ENCODE data around the gene PACS2. TPM values are rescaled to one million over a fixed set of nuclear protein-coding genes. Genes with fewer than 3 reads are reported as not detected.

Gene PACS2
- total and polyA plus RNA-seq, 2 of the 4 experiments (the other 2 are of a cell fraction), result 15.6 to 32.2 TPM

DNA sequence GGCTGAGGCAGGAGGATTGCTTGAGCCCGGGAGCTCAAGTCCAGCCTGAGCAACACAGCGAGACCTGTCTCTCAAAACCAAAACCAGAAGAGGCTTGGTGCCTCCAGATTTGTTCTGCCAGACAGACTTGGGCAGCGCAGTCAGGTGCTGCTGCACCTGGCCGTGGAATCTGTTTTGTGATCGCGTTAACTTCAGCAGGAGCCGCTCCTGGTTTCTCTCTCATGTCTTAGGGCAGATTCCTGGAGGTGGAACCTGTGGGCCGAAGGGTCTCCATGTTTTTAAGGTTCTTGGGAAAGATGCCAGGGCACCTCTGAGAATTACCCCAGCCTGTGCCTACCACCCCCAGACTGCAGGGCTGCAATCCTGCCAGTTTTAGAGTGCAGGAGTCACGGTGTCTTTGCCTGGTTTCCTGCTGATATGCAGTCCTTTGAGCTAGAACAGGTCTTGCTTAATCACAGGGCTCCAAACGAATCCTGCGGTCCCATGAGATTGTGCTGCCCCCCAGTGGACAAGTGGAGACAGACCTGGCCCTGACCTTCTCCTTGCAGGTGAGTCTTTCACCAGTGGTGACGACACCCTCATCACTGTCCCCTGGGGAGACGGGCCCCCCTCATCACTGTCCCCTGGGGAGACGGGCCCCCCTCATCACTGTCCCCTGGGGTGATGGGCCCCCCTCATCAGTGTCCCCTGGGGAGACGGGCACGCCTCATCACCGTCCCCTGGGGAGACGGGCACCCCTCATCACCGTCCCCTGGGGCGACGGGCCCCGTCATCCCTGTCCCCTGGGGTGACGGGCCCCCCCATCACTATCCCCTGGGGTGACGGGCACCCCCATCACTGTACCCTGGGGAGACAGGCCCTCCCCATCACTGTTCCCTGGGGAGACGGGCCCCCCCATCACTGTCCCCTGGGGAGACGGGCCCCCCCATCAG lies 37.6 kb downstream of the PACS2 start:
- Histone ChIP-seq H4K8ac (ENCODE audit: low read depth in 2 of 2, low read length in 2 of 2) (no peak overlapping the region), H3K36me3 (ENCODE audit: control insufficient read depth, insufficient read depth, low read length) (peaks cover 4% of the 10 kb centered on the region), H4K20me1 (ENCODE audit: insufficient read depth, low read length) (peaks cover 6% of the 10 kb centered on the region), H2BK20ac (ENCODE audit: low read depth, low read length) (no peak overlapping the region), H2AK9ac (replicated peaks; ENCODE audit: low read depth, low read length, poor library complexity) (peak overlapping the region; percentile 56), H4K91ac (ENCODE audit: insufficient read depth, low read depth, low read length) (no peak overlapping the region), H3K9ac (ENCODE audit: low read depth, low read length) (no peak overlapping the region), H3K9me3 (ENCODE audit: control insufficient read depth, insufficient read depth, low read length) (no peaks in the 10 kb centered on the region), H3K79me1 (ENCODE audit: low read depth in 1 of 2, low read length in 2 of 2) (peaks cover 0 to 12% of the 10 kb centered on the region in 2 experiments; a peak in 2 of 4 replicates), H2AK5ac (ENCODE audit: low read depth, low read length) (no peak overlapping the region), H3K4ac (ENCODE audit: low read depth, low read length) (no peak overlapping the region), H2BK15ac (ENCODE audit: low read depth, low read length) (no peak overlapping the region), H2AFZ (replicated peaks; ENCODE audit: low read length, poor library complexity) (peak overlapping the region; percentile 73), H3K9me1 (ENCODE audit: insufficient read depth, low read length) (no peaks in the 10 kb centered on the region), H3K4me1 (ENCODE audit: control insufficient read depth, insufficient read depth, low read length) (peaks cover 2% of the 10 kb centered on the region; the same call in 1 of the 2 replicates), H3K4me2 (ENCODE audit: low read depth, low read length) (no peak overlapping the region), H3K27me3 (ENCODE audit: control insufficient read depth, insufficient read depth, low read length) (no peaks in the 10 kb centered on the region), H4K5ac (ENCODE audit: low read depth, low read length) (no peak overlapping the region), H3K56ac (ENCODE audit: extremely low read depth, insufficient read depth, low read length) (no peak overlapping the region), H3K14ac (replicated peaks; ENCODE audit: low read depth, low read length) (no peak overlapping the region), H3K4me3 (ENCODE audit: insufficient read depth, low read depth, low read length) (no peak overlapping the region), H2BK120ac (ENCODE audit: low read depth, low read length) (no peak overlapping the region), H3K18ac (ENCODE audit: low read depth, low read length) (no peak overlapping the region), H3K27ac (ENCODE audit: insufficient read depth, low read length) (no peak overlapping the region), H3K23ac (ENCODE audit: low read depth, low read length) (no peak overlapping the region), H2BK5ac (ENCODE audit: low read depth, low read length, poor library complexity, severe bottlenecking) (no peak overlapping the region)
- in situ Hi-C loops (cut with MboI; ENCODE audit: low sequenced_read_pairs) (loop anchor here (10.0 kb wide), 1 partner anchor 257 kb away; no protein-coding TSS in a partner anchor), dilution Hi-C loops (cut with HindIII; ENCODE audit: low sequenced_read_pairs, unreplicated experiment) (no loop called here), intact Hi-C loops (cut with micrococcal nuclease) (loop anchor here (1.0 to 5.0 kb wide), 2 partner anchors 70 to 149 kb away; no protein-coding TSS in a partner anchor)
- BruUV-seq (replicated peaks), result no TSS peak
- DNase-seq, result peak; percentile 85
- WGBS, 2 experiments (ENCODE audit: extremely low coverage in 2 of 2, insufficient read length in 1 of 2), result 78% methylated on average over 4 of the region's 26 CpGs; no CpG with 5 or more reads in 1 of the 2 experiments
- peak; percentile 95 for ATAC-seq (ENCODE audit: low read depth)
- ChIA-PET POLR2A (ENCODE audit: unreplicated experiment) (no interaction called here), CTCF (interaction anchor here (0.8 to 1.4 kb wide), 4 partner anchors 10 to 157 kb away, joined by 3 to 6 read pairs (median 3); no protein-coding TSS in a partner anchor)
- TF ChIP-seq MXI1 (IDR thresholded peaks at IDR 0.05; ENCODE audit: borderline replicate concordance, low read depth, low read length) (no peak), RCOR1 (IDR thresholded peaks at IDR 0.05; ENCODE audit: insufficient replicate concordance, low read length) (no peak), RAD21 (IDR thresholded peaks at IDR 0.05; ENCODE audit: low read length) (peak; percentile 97), MAZ (IDR thresholded peaks at IDR 0.05; ENCODE audit: borderline replicate concordance, low read depth, low read length) (peak; percentile 28; the same call in 1 of the 2 replicates), POLR2A (IDR thresholded peaks at IDR 0.05; ENCODE audit: low read depth, low read length) (no peak), FOS (IDR thresholded peaks at IDR 0.05; ENCODE audit: low read depth, low read length) (no peak), CEBPB (IDR thresholded peaks at IDR 0.05; ENCODE audit: low read depth, low read length) (peak; percentile 99), SMC3 (IDR thresholded peaks at IDR 0.05; ENCODE audit: low read depth, low read length) (peak; percentile 80), NFE2L2 (IDR thresholded peaks at IDR 0.05; ENCODE audit: low read depth, low read length) (no peak)
- TF ChIP-seq, protein P1, sequence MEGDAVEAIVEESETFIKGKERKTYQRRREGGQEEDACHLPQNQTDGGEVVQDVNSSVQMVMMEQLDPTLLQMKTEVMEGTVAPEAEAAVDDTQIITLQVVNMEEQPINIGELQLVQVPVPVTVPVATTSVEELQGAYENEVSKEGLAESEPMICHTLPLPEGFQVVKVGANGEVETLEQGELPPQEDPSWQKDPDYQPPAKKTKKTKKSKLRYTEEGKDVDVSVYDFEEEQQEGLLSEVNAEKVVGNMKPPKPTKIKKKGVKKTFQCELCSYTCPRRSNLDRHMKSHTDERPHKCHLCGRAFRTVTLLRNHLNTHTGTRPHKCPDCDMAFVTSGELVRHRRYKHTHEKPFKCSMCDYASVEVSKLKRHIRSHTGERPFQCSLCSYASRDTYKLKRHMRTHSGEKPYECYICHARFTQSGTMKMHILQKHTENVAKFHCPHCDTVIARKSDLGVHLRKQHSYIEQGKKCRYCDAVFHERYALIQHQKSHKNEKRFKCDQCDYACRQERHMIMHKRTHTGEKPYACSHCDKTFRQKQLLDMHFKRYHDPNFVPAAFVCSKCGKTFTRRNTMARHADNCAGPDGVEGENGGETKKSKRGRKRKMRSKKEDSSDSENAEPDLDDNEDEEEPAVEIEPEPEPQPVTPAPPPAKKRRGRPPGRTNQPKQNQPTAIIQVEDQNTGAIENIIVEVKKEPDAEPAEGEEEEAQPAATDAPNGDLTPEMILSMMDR (conservative IDR thresholded peaks at IDR 0.05; ENCODE audit: low read depth, low read length), result peak; percentile 91

All from IMR-90 (cell line).